Measurements from ENCODE around the gene GLB1L2. TPM values are rescaled to one million over a fixed set of nuclear protein-coding genes. Genes with fewer than 3 reads are reported as not detected.

The GLB1L2 gene
- total and polyA plus RNA-seq, 2 of the 13 experiments (the other 11 are each of a cell fraction or from before 2014, with no cell fraction given): 0.59 to 0.69 TPM

DNA sequence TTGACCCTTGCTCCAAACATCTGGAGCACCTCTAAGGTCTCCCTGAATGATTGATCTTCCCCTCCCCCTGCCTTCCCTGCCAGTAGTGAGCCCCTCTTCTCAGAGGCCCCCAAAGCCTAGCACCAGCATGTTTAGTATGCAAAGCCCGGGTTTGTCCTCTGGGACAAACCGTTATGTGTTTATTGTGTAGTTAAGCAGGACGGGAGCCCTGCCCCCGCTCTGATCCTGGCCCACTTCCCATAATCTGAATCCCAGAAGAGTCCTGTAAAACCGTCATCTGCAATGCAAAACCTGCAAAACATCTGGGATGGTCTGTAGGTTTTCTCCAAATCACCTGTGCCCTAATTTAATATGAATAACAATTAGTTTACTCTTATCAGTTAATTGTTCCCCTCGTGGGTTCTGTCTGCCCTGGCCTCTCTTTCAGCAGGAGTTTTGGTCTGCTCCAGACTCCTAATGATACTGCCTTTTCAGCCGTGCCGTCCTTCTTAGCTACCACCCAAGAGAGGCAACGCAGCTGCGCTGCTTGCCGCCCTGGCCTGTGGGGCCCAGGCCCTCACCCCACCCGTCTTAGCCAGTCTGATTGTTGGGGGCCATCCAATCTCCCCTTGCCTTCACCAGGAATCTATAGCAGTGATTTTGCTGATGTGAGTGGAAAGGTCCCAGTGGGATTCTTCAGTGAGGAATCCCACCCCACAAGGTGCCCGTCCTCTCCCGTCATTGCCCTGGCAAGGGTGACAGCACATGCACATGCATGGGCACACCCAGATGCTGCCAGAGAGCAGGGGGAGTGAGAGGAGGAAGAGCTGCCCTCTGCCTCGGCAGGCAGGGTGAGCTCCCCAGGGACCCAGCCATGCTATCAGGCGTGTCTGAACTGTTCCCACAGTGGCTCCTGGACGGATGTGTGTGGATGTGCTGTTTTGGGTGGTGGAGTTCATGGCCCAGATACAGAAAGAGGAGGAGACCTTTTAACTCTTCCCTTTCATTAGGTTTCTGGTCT, 83.3 kb downstream of the GLB1L2 start (continued):
- TF ChIP-seq, protein P1, sequence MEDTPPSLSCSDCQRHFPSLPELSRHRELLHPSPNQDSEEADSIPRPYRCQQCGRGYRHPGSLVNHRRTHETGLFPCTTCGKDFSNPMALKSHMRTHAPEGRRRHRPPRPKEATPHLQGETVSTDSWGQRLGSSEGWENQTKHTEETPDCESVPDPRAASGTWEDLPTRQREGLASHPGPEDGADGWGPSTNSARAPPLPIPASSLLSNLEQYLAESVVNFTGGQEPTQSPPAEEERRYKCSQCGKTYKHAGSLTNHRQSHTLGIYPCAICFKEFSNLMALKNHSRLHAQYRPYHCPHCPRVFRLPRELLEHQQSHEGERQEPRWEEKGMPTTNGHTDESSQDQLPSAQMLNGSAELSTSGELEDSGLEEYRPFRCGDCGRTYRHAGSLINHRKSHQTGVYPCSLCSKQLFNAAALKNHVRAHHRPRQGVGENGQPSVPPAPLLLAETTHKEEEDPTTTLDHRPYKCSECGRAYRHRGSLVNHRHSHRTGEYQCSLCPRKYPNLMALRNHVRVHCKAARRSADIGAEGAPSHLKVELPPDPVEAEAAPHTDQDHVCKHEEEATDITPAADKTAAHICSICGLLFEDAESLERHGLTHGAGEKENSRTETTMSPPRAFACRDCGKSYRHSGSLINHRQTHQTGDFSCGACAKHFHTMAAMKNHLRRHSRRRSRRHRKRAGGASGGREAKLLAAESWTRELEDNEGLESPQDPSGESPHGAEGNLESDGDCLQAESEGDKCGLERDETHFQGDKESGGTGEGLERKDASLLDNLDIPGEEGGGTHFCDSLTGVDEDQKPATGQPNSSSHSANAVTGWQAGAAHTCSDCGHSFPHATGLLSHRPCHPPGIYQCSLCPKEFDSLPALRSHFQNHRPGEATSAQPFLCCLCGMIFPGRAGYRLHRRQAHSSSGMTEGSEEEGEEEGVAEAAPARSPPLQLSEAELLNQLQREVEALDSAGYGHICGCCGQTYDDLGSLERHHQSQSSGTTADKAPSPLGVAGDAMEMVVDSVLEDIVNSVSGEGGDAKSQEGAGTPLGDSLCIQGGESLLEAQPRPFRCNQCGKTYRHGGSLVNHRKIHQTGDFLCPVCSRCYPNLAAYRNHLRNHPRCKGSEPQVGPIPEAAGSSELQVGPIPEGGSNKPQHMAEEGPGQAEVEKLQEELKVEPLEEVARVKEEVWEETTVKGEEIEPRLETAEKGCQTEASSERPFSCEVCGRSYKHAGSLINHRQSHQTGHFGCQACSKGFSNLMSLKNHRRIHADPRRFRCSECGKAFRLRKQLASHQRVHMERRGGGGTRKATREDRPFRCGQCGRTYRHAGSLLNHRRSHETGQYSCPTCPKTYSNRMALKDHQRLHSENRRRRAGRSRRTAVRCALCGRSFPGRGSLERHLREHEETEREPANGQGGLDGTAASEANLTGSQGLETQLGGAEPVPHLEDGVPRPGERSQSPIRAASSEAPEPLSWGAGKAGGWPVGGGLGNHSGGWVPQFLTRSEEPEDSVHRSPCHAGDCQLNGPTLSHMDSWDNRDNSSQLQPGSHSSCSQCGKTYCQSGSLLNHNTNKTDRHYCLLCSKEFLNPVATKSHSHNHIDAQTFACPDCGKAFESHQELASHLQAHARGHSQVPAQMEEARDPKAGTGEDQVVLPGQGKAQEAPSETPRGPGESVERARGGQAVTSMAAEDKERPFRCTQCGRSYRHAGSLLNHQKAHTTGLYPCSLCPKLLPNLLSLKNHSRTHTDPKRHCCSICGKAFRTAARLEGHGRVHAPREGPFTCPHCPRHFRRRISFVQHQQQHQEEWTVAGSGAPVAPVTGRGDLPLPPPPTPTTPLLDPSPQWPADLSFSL (CRISPR knock-in tag; IDR thresholded peaks at IDR 0.05): no peak
- TF ChIP-seq PLRG1 (conservative IDR thresholded peaks at IDR 0.05): no peak
- no peak for TF ChIP-seq ZSCAN21 (CRISPR knock-in tag; IDR thresholded peaks at IDR 0.05; ENCODE audit: borderline replicate concordance)

DNA sequence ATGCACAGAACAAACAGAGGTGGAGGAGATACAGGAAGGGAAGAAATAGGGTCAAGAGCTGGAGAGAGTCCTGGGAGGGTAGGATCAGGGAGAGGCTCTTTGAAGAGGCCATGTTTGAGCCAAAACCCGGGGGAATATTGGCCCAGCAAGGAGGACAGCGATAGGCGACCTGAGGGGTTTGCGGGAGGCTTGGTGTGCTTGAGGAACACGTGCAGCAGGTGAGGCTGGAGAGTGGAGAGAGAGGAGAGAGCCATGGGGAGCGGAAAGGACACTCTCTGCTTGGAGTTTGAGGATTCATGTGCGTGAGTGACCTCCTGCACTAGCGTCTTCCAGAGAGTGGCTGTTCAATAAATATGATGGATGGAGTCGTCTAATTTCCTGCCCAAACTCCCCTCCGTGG, 84.9 kb downstream of the GLB1L2 start:
- no peak for DNase-seq (ENCODE audit: low spot score)
- no peak for ATAC-seq
- 0 out of 2 replicates have a peak, but pooled peaks cover 3% of the 10 kb centered on the region for H4K20me1 ChIP-seq (ENCODE audit: insufficient read depth, low read length)
- FAIRE-seq: no peak
- H2AFZ ChIP-seq (ENCODE audit: low read length): no peak overlapping the region
- TF ChIP-seq ZNF484 (CRISPR knock-in tag; IDR thresholded peaks at IDR 0.05; ENCODE audit: borderline replicate concordance, low read depth): no peak
- TF ChIP-seq THAP11 (CRISPR knock-in tag; IDR thresholded peaks at IDR 0.05): no peak
- no peak for TF ChIP-seq ZNF75D (CRISPR knock-in tag; IDR thresholded peaks at IDR 0.05; ENCODE audit: borderline replicate concordance)
- TF ChIP-seq KDM3A (CRISPR knock-in tag; IDR thresholded peaks at IDR 0.05; ENCODE audit: low read depth): no peak
- no peak for TF ChIP-seq GABPB1 (CRISPR knock-in tag; IDR thresholded peaks at IDR 0.05)
- TF ChIP-seq ARHGAP35 (CRISPR knock-in tag; IDR thresholded peaks at IDR 0.05; ENCODE audit: borderline replicate concordance): no peak
- intact Hi-C loops (cut with micrococcal nuclease; ENCODE audit: unreplicated experiment) (no loop called here), in situ Hi-C loops (cut with HindIII; ENCODE audit: extremely low pct_ligation_motif_present, low pct_unique_long_range_greater_than_20kb) (no loop called here)
- no peaks in the 10 kb centered on the region for H3K9me3 ChIP-seq (ENCODE audit: low read length)
- ChIA-PET CTCF (ENCODE audit: low intra/inter-chr PET ratio, low total read pairs) (no interaction called here), POLR2A (no interaction called here)
- peaks cover 1 to 42% of the 10 kb centered on the region in 2 experiments for H3K27me3 ChIP-seq (ENCODE audit: control insufficient read depth in 1 of 2, insufficient read depth in 2 of 2, low read length in 2 of 2)
- no peak overlapping the region for H3K9ac ChIP-seq (ENCODE audit: insufficient read depth, low read depth, low read length)
- no TSS peak for BruUV-seq (replicated peaks)
- WGBS (ENCODE audit: low lambda C conversion rate): 1% methylated on average over 10 of the region's 10 CpGs
- H3K79me2 ChIP-seq (ENCODE audit: insufficient read depth, low read length): no peaks in the 10 kb centered on the region
- H3K36me3 ChIP-seq (replicated peaks in 1 of 2; ENCODE audit: control insufficient read depth in 1 of 2, insufficient read depth in 2 of 2, low read length in 2 of 2): no peaks in the 10 kb centered on the region
- no peaks in the 10 kb centered on the region for H3K4me1 ChIP-seq (ENCODE audit: insufficient read depth, low read length)
- H3K27ac ChIP-seq (ENCODE audit: extremely low read length, insufficient read depth, low read length): no peak overlapping the region
- no peak overlapping the region for H3K4me3 ChIP-seq (replicated peaks in 1 of 3; ENCODE audit: insufficient read depth in 1 of 3, low read depth in 2 of 3, low read length in 3 of 3)
- H3K4me2 ChIP-seq (ENCODE audit: low read depth, low read length): no peak overlapping the region
